Liver (tissue), 9 donors: ENCODE measurements around the gene METRN. TPM values are rescaled to one million over a fixed set of nuclear protein-coding genes. Genes with fewer than 3 reads are reported as not detected.

Source experiments
- DNase-seq: peaks from one replicate; pipeline ENCODE4 v3.0.0-alpha.2; 2017; ENCODE audit warnings: low spot score
- H3K27ac ChIP-seq, 2 donors: one replicate each; pipeline ENCODE4 v1.7.0; 2013; ENCODE audit warnings: inconsistent platforms in 2 of 2, low read length in 2 of 2, control low read depth in 1 of 2, low read depth in 1 of 2, mild to moderate bottlenecking in 1 of 2
- H3K27me3 ChIP-seq, 4 donors: one replicate each; pipeline versions ENCODE4 v1.6.1 to v1.7.0; 2013; ENCODE audit warnings: low read length in 3 of 4, inconsistent platforms in 1 of 4, mild to moderate bottlenecking in 1 of 4, moderate library complexity in 1 of 4; ENCODE audit not compliant: control insufficient read depth in 4 of 4, insufficient read depth in 4 of 4
- H3K36me3 ChIP-seq, 4 donors: one replicate each; pipeline versions ENCODE4 v1.6.1 to v1.7.0; 2013; ENCODE audit warnings: low read length in 3 of 4, mild to moderate bottlenecking in 3 of 4, low read depth in 1 of 4, moderate library complexity in 1 of 4; ENCODE audit not compliant: control insufficient read depth in 4 of 4, insufficient read depth in 3 of 4
- H3K4me1 ChIP-seq, 4 donors: one replicate each; pipeline versions ENCODE4 v1.6.1 to v1.7.0; 2013; ENCODE audit warnings: low read length in 3 of 4, mild to moderate bottlenecking in 3 of 4, moderate library complexity in 1 of 4; ENCODE audit not compliant: control insufficient read depth in 4 of 4, insufficient read depth in 4 of 4
- H3K4me3 ChIP-seq, 3 donors: one replicate each; pipeline versions ENCODE4 v1.6.1 to v1.7.0; 2013; ENCODE audit warnings: low read length in 3 of 3, control low read depth in 1 of 3, low read depth in 1 of 3, mild to moderate bottlenecking in 1 of 3
- H3K9ac ChIP-seq, 2 donors: one replicate each; pipeline ENCODE4 v1.7.0; 2013; ENCODE audit warnings: low read length in 2 of 2, mild to moderate bottlenecking in 2 of 2, moderate library complexity in 2 of 2, control low read depth in 1 of 2, low read depth in 1 of 2
- H3K9me3 ChIP-seq, 4 donors: one replicate each; pipeline versions ENCODE4 v1.6.1 to v1.7.0; 2013; ENCODE audit warnings: low read length in 3 of 4; ENCODE audit not compliant: control insufficient read depth in 4 of 4
- ATF3 ChIP-seq: IDR thresholded peaks from 2 replicates; pipeline ENCODE4 v1.6.1; 2016; ENCODE audit warnings: antibody characterized with exemption
- CTCF ChIP-seq: fragments of 150-350 bp; IDR thresholded peaks from 2 replicates; pipeline ENCODE4 v1.5.1; 2017; ENCODE audit warnings: improper control_type of control experiment, low read depth, low read length; ENCODE audit not compliant: missing input control
- EGR1 ChIP-seq, 2 donors: IDR thresholded peaks; 2 replicates each; pipeline ENCODE4 v1.6.1; 2016 to 2018; ENCODE audit warnings: antibody characterized with exemption in 2 of 2, low read depth in 2 of 2
- FOXA1 ChIP-seq: IDR thresholded peaks from 2 replicates; pipeline ENCODE4 v1.6.1; 2016; ENCODE audit warnings: antibody characterized with exemption
- GABPA ChIP-seq, 2 donors: IDR thresholded peaks in 1 of 2; conservative IDR thresholded peaks in 1 of 2; 2 replicates each; pipeline ENCODE4 v1.6.1; 2016; ENCODE audit warnings: antibody characterized with exemption in 2 of 2, mild to moderate bottlenecking in 1 of 2, moderate library complexity in 1 of 2
- HNF4A ChIP-seq, 2 donors: conservative IDR thresholded peaks; 2 replicates each; pipeline ENCODE4 v1.6.1; 2016; ENCODE audit warnings: antibody characterized with exemption in 2 of 2, mild to moderate bottlenecking in 2 of 2
- HNF4G ChIP-seq: IDR thresholded peaks from 2 replicates; pipeline ENCODE4 v1.6.1; 2016; ENCODE audit warnings: antibody characterized with exemption
- JUND ChIP-seq, 2 donors: IDR thresholded peaks; 2 replicates each; pipeline ENCODE4 v1.6.1; 2016; ENCODE audit warnings: antibody characterized with exemption in 2 of 2
- MAX ChIP-seq: IDR thresholded peaks from 2 replicates; pipeline ENCODE4 v1.6.1; 2016; ENCODE audit warnings: antibody characterized with exemption
- RAD21 ChIP-seq, 2 donors: IDR thresholded peaks; 2 replicates each; pipeline ENCODE4 v1.6.1; 2016; ENCODE audit warnings: antibody characterized with exemption in 2 of 2, mild to moderate bottlenecking in 2 of 2
- REST ChIP-seq: IDR thresholded peaks from 2 replicates; pipeline ENCODE4 v1.6.1; 2016; ENCODE audit warnings: antibody characterized with exemption, mild to moderate bottlenecking
- RXRA ChIP-seq, 2 donors: IDR thresholded peaks; 2 replicates each; pipeline ENCODE4 v1.6.1; 2017 to 2018; ENCODE audit warnings: antibody characterized with exemption in 2 of 2, mild to moderate bottlenecking in 1 of 2
- SP1 ChIP-seq: IDR thresholded peaks from 2 replicates; pipeline ENCODE4 v1.6.1; 2018; ENCODE audit warnings: antibody characterized with exemption, mild to moderate bottlenecking
- TAF1 ChIP-seq: conservative IDR thresholded peaks from 2 replicates; pipeline ENCODE4 v1.6.1; 2016; ENCODE audit warnings: antibody characterized with exemption, mild to moderate bottlenecking
- YY1 ChIP-seq: IDR thresholded peaks from 2 replicates; pipeline ENCODE4 v1.6.1; 2016; ENCODE audit warnings: antibody characterized with exemption, mild to moderate bottlenecking
- WGBS: extraction: QIAGEN DNeasy Blood & Tissue Kit; methylation state at CpG from one replicate; pipeline ENCODE4 v1.1.7; 2013; 5-methylcytosine and 5-hydroxymethylcytosine counted together
- polyA plus RNA-seq, 2 donors: library from polyadenylated mRNA; stranded (reverse) in 1 of 2; unstranded in 1 of 2; fragments of 200-250 nt in 1 of 2; fragments of >200 nt in 1 of 2; fragmentation: Nextera tagmentation in 1 of 2; extraction: Ambion mirVana in 1 of 2; gene quantifications; one replicate each; pipeline versions ENCODE4 v1.2.1 to v1.2.3, GENCODE V29; 2013 to 2015
- total RNA-seq, 2 donors: library from RNA; depleted of rRNA; stranded (reverse); fragments of >200 nt; gene quantifications; one replicate each; pipeline ENCODE4 v1.2.3, GENCODE V29; 2014
- TF ChIP-seq, protein P1 (sequence below): IDR thresholded peaks from 2 replicates; pipeline ENCODE4 v1.6.1; 2016; ENCODE audit warnings: antibody characterized with exemption
- donor health status: healthy.
- donor health status: healthy.
- donor health status: healthy.
- donor health status: healthy.
- donor health status: healthy.

Gene METRN
- total and polyA plus RNA-seq, 4 donors = 4.6 to 22.9 (median 7.1) TPM

DNA sequence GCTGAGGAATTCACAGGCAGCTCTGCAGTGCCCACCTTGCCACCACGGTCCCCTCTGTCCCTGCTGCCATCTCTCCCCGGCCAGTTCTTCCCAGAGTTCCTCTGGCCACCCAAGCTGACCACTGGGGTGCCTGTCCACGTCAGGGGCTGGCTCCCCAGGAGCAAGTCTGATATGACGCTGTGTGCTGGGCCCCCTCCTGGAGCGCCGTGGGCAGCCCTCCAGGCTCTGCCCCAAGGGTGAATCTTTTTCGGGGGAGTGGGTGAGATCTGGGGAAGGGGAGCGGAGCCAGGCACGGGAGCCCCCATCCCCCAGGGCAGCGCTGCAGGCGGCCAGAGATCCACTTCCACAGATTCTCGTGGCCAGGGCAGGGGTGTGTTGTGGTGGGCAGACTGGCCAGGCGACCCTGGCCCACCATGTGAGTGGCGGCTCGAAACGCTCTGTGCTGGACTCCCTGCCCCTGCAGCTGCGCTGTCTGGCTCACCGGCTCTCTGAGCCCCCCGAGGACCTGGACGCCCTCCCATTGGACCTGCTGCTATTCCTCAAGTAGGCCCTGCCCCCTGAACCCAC, 49.3 kb downstream of the METRN start:
- 77% methylated on average over 20 of the region's 20 CpGs for WGBS
- no peak for TF ChIP-seq CTCF
- no peak for TF ChIP-seq MAX
- no peak for TF ChIP-seq ATF3
- TF ChIP-seq RXRA (IDR thresholded peaks at IDR 0.05) = no peak
- TF ChIP-seq JUND (IDR thresholded peaks at IDR 0.05) = no peak
- TF ChIP-seq RAD21 (IDR thresholded peaks at IDR 0.05) = no peak
- TF ChIP-seq, protein P1, sequence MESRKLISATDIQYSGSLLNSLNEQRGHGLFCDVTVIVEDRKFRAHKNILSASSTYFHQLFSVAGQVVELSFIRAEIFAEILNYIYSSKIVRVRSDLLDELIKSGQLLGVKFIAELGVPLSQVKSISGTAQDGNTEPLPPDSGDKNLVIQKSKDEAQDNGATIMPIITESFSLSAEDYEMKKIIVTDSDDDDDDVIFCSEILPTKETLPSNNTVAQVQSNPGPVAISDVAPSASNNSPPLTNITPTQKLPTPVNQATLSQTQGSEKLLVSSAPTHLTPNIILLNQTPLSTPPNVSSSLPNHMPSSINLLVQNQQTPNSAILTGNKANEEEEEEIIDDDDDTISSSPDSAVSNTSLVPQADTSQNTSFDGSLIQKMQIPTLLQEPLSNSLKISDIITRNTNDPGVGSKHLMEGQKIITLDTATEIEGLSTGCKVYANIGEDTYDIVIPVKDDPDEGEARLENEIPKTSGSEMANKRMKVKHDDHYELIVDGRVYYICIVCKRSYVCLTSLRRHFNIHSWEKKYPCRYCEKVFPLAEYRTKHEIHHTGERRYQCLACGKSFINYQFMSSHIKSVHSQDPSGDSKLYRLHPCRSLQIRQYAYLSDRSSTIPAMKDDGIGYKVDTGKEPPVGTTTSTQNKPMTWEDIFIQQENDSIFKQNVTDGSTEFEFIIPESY = no peak
- TF ChIP-seq FOXA1 = no peak
- TF ChIP-seq GABPA (IDR thresholded peaks at IDR 0.05 in 1 of 2, conservative IDR thresholded peaks at IDR 0.05 in 1 of 2) = no peak
- TF ChIP-seq HNF4G = no peak
- no peak for TF ChIP-seq REST
- TF ChIP-seq SP1 = no peak
- no peak for TF ChIP-seq TAF1
- TF ChIP-seq YY1 = no peak
- no peak for TF ChIP-seq EGR1 (IDR thresholded peaks at IDR 0.05; ENCODE audit: low read depth in 2 of 2)
- no peak for TF ChIP-seq HNF4A (conservative IDR thresholded peaks at IDR 0.05)

More for the DNA sequence above, 49.3 kb downstream of the METRN start:
- H3K4me3 ChIP-seq = no peak overlapping the region
- no peak overlapping the region for H3K27ac ChIP-seq
- H3K9ac ChIP-seq = no peak overlapping the region
- H3K27me3 ChIP-seq = peaks cover 0 to 1% (median 0%) of the 10 kb centered on the region in 4 donors
- no peaks in the 10 kb centered on the region for H3K36me3 ChIP-seq
- peaks cover 0 to 1% (median 0%) of the 10 kb centered on the region in 4 donors for H3K4me1 ChIP-seq
- no peak for DNase-seq
- H3K9me3 ChIP-seq = no peaks in the 10 kb centered on the region
